ENCODE data around the gene ARID1B.

- TF ChIP-seq, protein P1, sequence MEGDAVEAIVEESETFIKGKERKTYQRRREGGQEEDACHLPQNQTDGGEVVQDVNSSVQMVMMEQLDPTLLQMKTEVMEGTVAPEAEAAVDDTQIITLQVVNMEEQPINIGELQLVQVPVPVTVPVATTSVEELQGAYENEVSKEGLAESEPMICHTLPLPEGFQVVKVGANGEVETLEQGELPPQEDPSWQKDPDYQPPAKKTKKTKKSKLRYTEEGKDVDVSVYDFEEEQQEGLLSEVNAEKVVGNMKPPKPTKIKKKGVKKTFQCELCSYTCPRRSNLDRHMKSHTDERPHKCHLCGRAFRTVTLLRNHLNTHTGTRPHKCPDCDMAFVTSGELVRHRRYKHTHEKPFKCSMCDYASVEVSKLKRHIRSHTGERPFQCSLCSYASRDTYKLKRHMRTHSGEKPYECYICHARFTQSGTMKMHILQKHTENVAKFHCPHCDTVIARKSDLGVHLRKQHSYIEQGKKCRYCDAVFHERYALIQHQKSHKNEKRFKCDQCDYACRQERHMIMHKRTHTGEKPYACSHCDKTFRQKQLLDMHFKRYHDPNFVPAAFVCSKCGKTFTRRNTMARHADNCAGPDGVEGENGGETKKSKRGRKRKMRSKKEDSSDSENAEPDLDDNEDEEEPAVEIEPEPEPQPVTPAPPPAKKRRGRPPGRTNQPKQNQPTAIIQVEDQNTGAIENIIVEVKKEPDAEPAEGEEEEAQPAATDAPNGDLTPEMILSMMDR (IDR thresholded peaks at IDR 0.05), result no peak
- TF ChIP-seq POLR2A (IDR thresholded peaks at IDR 0.05), result no peak
- no peak for TF ChIP-seq POLR2AphosphoS5 (IDR thresholded peaks at IDR 0.05)
Measured at GRCh38 chr6:157229713-157230112, 452.5 kb downstream of the ARID1B start.

All from prostate gland (tissue), 2 donors.